Mesodermal cell (in vitro differentiated cells): ENCODE measurements around the gene ABCF3.

ENCODE experiments used
- H3K27ac ChIP-seq: 2 replicates; pipeline ENCODE4 v1.7.0; 2013; ENCODE audit warnings: mild to moderate bottlenecking, low read depth, low read length, moderate library complexity; ENCODE audit not compliant: severe bottlenecking
- H3K36me3 ChIP-seq: 2 replicates; pipeline ENCODE4 v1.7.1; 2013; ENCODE audit warnings: mild to moderate bottlenecking, low read length, moderate library complexity; ENCODE audit not compliant: control insufficient read depth, insufficient read depth
- H3K4me1 ChIP-seq: one replicate; pipeline ENCODE4 v1.7.1; 2013; ENCODE audit warnings: mild to moderate bottlenecking, low read length; ENCODE audit not compliant: insufficient read depth, control insufficient read depth, poor library complexity, severe bottlenecking
- H3K4me3 ChIP-seq: 2 replicates; pipeline ENCODE4 v1.7.0; 2013; ENCODE audit warnings: low read length, control low read depth, mild to moderate bottlenecking; ENCODE audit not compliant: insufficient read depth, poor library complexity, severe bottlenecking; ENCODE audit errors: extremely low read depth
- H3K9me3 ChIP-seq: 2 replicates; pipeline ENCODE4 v1.7.1; 2013; ENCODE audit warnings: mild to moderate bottlenecking, low read length, moderate library complexity; ENCODE audit not compliant: control insufficient read depth
- WGBS, 2 experiments: methylation state at CpG; one replicate each; pipeline ENCODE4 v1.1.5; 2013; ENCODE audit warnings: missing lambda C conversion rate in 2 of 2; ENCODE audit not compliant: insufficient coverage in 2 of 2; 5-methylcytosine and 5-hydroxymethylcytosine counted together

ABCF3 gene

GRCh38 chr3:184218814-184219213 lies 32.8 kb downstream of the ABCF3 start:
- H3K27ac ChIP-seq: no peak overlapping the region
- H3K36me3 ChIP-seq: no peaks in the 10 kb centered on the region
- H3K4me3 ChIP-seq: no peak overlapping the region
- WGBS, 2 experiments: 100% methylated on average over 1 of the region's 4 CpGs; no CpG with 5 or more reads in 1 of the 2 experiments
- H3K4me1 ChIP-seq: no peaks in the 10 kb centered on the region
- H3K9me3 ChIP-seq: no peaks in the 10 kb centered on the region

- 60 to 100% methylated on average over 1 to 2 of the region's 3 CpGs for whole genome bisulfite sequencing, 2 experiments
- H3K27ac ChIP-seq: no peak overlapping the region
- H3K36me3 ChIP-seq: no peaks in the 10 kb centered on the region
- H3K4me3 ChIP-seq: no peak overlapping the region
- no peaks in the 10 kb centered on the region for H3K4me1 ChIP-seq
- no peaks in the 10 kb centered on the region for H3K9me3 ChIP-seq
Observed at GRCh38 chr3:184222521-184222920, 36.5 kb downstream of the ABCF3 start.

GRCh38 chr3:184223946-184224345 lies 37.9 kb downstream of the ABCF3 start:
- Histone ChIP-seq H3K4me3 (no peak overlapping the region), H3K9me3 (no peaks in the 10 kb centered on the region), H3K27ac (no peak overlapping the region), H3K36me3 (no peaks in the 10 kb centered on the region), H3K4me1 (no peaks in the 10 kb centered on the region)
- 84 to 85% methylated on average over 3 of the region's 3 CpGs for WGBS, 2 experiments

- Histone ChIP-seq H3K36me3 (no peaks in the 10 kb centered on the region), H3K4me1 (peaks cover 5% of the 10 kb centered on the region), H3K9me3 (no peaks in the 10 kb centered on the region), H3K27ac (no peak overlapping the region), H3K4me3 (no peak overlapping the region)
- 58 to 67% methylated on average over 2 of the region's 2 CpGs for WGBS, 2 experiments
Observed at GRCh38 chr3:184227481-184227935, 41.5 kb downstream of the ABCF3 start.

GRCh38 chr3:184228376-184229137 lies 42.6 kb downstream of the ABCF3 start:
- WGBS, 2 experiments: 16 to 37% methylated on average over 6 to 7 of the region's 12 CpGs
- Histone ChIP-seq H3K4me3 (no peak overlapping the region), H3K36me3 (no peaks in the 10 kb centered on the region), H3K9me3 (no peaks in the 10 kb centered on the region), H3K4me1 (peaks cover 5% of the 10 kb centered on the region), H3K27ac (no peak overlapping the region)

- Histone ChIP-seq H3K9me3 (no peaks in the 10 kb centered on the region), H3K4me1 (peaks cover 5% of the 10 kb centered on the region), H3K27ac (no peak within 1 kb of the TSS), H3K4me3 (peak within 1 kb of the TSS; percentile 22), H3K36me3 (no peaks in the 10 kb centered on the region)
- WGBS, 2 experiments: 1 to 3% methylated on average over 54 to 62 of the region's 66 CpGs
Observed at GRCh38 chr3:184229394-184230080, 43.5 kb downstream of the ABCF3 start, which contains the start of gene VWA5B2. Gene VWA5B2 (plus strand): TSS chr3:184229585. CDS start chr3:184230529, 944 bp downstream.

GRCh38 chr3:184230081-184230602 lies 44.1 kb downstream of the ABCF3 start:
- Histone ChIP-seq H3K4me3 (peak overlapping the region; percentile 22), H3K9me3 (no peaks in the 10 kb centered on the region), H3K36me3 (no peaks in the 10 kb centered on the region), H3K27ac (no peak overlapping the region), H3K4me1 (peaks cover 5% of the 10 kb centered on the region)
- WGBS, 2 experiments: 3% methylated on average over 31 to 60 of the region's 61 CpGs

- Histone ChIP-seq H3K9me3 (no peaks in the 10 kb centered on the region), H3K36me3 (no peaks in the 10 kb centered on the region), H3K4me1 (peaks cover 5% of the 10 kb centered on the region), H3K4me3 (no peak overlapping the region), H3K27ac (no peak overlapping the region)
- 7 to 10% methylated on average over 67 to 74 of the region's 79 CpGs for WGBS, 2 experiments
Observed at GRCh38 chr3:184230603-184231528, 44.9 kb downstream of the ABCF3 start.

- Histone ChIP-seq H3K4me1 (peaks cover 5% of the 10 kb centered on the region), H3K36me3 (no peaks in the 10 kb centered on the region), H3K4me3 (no peak overlapping the region), H3K9me3 (no peaks in the 10 kb centered on the region), H3K27ac (no peak overlapping the region)
- 66% methylated on average over 3 of the region's 3 CpGs for whole genome bisulfite sequencing, 2 experiments
Observed at GRCh38 chr3:184231671-184232070, 45.7 kb downstream of the ABCF3 start.
